ENCODE results near the gene TRMT61A. TPM values are rescaled to one million over a fixed set of nuclear protein-coding genes. Genes with fewer than 3 reads are reported as not detected.

Gene TRMT61A
- total and polyA plus RNA-seq, 10 of the 15 experiments (the other 5 are each of a cell fraction or from before 2014, with no cell fraction given): 0.11 to 21.9 (median 11.4) TPM

DNA sequence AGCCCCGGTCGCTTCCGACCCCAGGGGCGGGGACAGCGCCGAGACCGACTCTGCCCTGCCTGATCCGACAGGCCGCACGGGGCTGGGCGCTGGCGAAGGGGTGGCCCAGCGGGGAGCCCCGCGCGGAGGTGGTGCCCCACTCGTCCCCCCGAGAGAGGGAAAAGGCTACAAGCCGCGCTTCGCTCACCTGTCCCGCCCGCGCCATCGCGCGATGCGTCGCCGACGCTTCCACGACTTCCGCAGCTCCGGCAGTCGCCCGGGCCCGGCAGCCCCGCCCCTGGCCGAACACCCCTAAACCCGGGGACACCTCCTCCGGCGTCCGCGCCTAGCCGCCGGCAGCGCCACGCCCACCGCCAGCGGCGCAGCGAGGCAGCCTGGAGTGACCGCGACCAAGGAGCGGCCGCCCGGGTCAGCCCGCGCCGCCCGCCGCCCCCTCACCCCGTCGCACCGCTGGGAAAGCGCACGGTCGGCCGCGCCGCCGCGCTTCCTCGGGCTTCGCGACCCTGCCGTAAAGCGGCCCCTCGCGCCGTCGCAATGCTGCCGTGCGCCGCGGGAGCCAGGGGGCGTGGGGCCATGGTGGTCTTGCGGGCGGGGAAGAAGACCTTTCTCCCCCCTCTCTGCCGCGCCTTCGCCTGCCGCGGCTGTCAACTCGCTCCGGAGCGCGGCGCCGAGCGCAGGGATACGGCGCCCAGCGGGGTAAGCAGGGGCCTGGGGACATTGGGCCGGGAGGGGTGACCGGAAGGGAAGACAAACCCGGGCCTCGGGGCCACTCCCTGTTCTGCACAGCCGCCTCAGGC, 33.6 kb downstream of the TRMT61A start, which contains the start of the genes BAG5 and COA8 (continued):
- peak; percentile 30; the same call in 1 of the 2 replicates for TF ChIP-seq SPI1 (IDR thresholded peaks at IDR 0.05; ENCODE audit: borderline replicate concordance, insufficient read depth, low read depth, low read length)
- TF ChIP-seq, protein P1, sequence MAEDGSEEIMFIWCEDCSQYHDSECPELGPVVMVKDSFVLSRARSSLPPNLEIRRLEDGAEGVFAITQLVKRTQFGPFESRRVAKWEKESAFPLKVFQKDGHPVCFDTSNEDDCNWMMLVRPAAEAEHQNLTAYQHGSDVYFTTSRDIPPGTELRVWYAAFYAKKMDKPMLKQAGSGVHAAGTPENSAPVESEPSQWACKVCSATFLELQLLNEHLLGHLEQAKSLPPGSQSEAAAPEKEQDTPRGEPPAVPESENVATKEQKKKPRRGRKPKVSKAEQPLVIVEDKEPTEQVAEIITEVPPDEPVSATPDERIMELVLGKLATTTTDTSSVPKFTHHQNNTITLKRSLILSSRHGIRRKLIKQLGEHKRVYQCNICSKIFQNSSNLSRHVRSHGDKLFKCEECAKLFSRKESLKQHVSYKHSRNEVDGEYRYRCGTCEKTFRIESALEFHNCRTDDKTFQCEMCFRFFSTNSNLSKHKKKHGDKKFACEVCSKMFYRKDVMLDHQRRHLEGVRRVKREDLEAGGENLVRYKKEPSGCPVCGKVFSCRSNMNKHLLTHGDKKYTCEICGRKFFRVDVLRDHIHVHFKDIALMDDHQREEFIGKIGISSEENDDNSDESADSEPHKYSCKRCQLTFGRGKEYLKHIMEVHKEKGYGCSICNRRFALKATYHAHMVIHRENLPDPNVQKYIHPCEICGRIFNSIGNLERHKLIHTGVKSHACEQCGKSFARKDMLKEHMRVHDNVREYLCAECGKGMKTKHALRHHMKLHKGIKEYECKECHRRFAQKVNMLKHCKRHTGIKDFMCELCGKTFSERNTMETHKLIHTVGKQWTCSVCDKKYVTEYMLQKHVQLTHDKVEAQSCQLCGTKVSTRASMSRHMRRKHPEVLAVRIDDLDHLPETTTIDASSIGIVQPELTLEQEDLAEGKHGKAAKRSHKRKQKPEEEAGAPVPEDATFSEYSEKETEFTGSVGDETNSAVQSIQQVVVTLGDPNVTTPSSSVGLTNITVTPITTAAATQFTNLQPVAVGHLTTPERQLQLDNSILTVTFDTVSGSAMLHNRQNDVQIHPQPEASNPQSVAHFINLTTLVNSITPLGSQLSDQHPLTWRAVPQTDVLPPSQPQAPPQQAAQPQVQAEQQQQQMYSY (CRISPR knock-in tag; IDR thresholded peaks at IDR 0.05): no peak
- peak; percentile 94 for TF ChIP-seq POLR2A (IDR thresholded peaks at IDR 0.05; ENCODE audit: low read depth, low read length)
- TF ChIP-seq ZNF207 (IDR thresholded peaks at IDR 0.05; ENCODE audit: borderline replicate concordance): peak; percentile 82; the same call in 1 of the 2 replicates
- TF ChIP-seq, protein P2, sequence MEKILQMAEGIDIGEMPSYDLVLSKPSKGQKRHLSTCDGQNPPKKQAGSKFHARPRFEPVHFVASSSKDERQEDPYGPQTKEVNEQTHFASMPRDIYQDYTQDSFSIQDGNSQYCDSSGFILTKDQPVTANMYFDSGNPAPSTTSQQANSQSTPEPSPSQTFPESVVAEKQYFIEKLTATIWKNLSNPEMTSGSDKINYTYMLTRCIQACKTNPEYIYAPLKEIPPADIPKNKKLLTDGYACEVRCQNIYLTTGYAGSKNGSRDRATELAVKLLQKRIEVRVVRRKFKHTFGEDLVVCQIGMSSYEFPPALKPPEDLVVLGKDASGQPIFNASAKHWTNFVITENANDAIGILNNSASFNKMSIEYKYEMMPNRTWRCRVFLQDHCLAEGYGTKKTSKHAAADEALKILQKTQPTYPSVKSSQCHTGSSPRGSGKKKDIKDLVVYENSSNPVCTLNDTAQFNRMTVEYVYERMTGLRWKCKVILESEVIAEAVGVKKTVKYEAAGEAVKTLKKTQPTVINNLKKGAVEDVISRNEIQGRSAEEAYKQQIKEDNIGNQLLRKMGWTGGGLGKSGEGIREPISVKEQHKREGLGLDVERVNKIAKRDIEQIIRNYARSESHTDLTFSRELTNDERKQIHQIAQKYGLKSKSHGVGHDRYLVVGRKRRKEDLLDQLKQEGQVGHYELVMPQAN (conservative IDR thresholded peaks at IDR 0.05): peak; percentile 84
- TF ChIP-seq PAX5 (IDR thresholded peaks at IDR 0.05; ENCODE audit: borderline replicate concordance, low read depth, low read length): peak; percentile 88
- TF ChIP-seq RB1 (IDR thresholded peaks at IDR 0.05; ENCODE audit: borderline replicate concordance): 0 out of 2 replicates have a peak, but pooled peaks have one; percentile 87
- TF ChIP-seq DPF2 (IDR thresholded peaks at IDR 0.05): peak; percentile 89
- TF ChIP-seq IKZF1 (conservative IDR thresholded peaks at IDR 0.05): peak; percentile 99
- TF ChIP-seq ASH2L (IDR thresholded peaks at IDR 0.05; ENCODE audit: borderline replicate concordance, low read depth): peak; percentile 92
- no peak for TF ChIP-seq IKZF2 (IDR thresholded peaks at IDR 0.05)
- TF ChIP-seq, protein P3, sequence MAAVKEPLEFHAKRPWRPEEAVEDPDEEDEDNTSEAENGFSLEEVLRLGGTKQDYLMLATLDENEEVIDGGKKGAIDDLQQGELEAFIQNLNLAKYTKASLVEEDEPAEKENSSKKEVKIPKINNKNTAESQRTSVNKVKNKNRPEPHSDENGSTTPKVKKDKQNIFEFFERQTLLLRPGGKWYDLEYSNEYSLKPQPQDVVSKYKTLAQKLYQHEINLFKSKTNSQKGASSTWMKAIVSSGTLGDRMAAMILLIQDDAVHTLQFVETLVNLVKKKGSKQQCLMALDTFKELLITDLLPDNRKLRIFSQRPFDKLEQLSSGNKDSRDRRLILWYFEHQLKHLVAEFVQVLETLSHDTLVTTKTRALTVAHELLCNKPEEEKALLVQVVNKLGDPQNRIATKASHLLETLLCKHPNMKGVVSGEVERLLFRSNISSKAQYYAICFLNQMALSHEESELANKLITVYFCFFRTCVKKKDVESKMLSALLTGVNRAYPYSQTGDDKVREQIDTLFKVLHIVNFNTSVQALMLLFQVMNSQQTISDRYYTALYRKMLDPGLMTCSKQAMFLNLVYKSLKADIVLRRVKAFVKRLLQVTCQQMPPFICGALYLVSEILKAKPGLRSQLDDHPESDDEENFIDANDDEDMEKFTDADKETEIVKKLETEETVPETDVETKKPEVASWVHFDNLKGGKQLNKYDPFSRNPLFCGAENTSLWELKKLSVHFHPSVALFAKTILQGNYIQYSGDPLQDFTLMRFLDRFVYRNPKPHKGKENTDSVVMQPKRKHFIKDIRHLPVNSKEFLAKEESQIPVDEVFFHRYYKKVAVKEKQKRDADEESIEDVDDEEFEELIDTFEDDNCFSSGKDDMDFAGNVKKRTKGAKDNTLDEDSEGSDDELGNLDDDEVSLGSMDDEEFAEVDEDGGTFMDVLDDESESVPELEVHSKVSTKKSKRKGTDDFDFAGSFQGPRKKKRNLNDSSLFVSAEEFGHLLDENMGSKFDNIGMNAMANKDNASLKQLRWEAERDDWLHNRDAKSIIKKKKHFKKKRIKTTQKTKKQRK (IDR thresholded peaks at IDR 0.05; ENCODE audit: low read depth, low read length): no peak
- TF ChIP-seq NFXL1 (IDR thresholded peaks at IDR 0.05; ENCODE audit: borderline replicate concordance): peak; percentile 94
- 0 out of 4 replicates have a peak, but pooled peaks of 1 of the 2 experiments have one; percentile 36 for TF ChIP-seq SRF (IDR thresholded peaks at IDR 0.05; ENCODE audit: low read depth in 2 of 2, low read length in 2 of 2)
- peak; percentile 86; the same call in 1 of the 2 replicates for TF ChIP-seq BACH1 (IDR thresholded peaks at IDR 0.05; ENCODE audit: borderline replicate concordance)
- peak; percentile 60 for TF ChIP-seq SIX5 (IDR thresholded peaks at IDR 0.05; ENCODE audit: low read depth, low read length, severe bottlenecking)
- TF ChIP-seq, protein P4, sequence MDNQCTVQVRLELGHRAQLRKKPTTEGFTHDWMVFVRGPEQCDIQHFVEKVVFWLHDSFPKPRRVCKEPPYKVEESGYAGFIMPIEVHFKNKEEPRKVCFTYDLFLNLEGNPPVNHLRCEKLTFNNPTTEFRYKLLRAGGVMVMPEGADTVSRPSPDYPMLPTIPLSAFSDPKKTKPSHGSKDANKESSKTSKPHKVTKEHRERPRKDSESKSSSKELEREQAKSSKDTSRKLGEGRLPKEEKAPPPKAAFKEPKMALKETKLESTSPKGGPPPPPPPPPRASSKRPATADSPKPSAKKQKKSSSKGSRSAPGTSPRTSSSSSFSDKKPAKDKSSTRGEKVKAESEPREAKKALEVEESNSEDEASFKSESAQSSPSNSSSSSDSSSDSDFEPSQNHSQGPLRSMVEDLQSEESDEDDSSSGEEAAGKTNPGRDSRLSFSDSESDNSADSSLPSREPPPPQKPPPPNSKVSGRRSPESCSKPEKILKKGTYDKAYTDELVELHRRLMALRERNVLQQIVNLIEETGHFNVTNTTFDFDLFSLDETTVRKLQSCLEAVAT (IDR thresholded peaks at IDR 0.05): no peak
- TF ChIP-seq SP1 (IDR thresholded peaks at IDR 0.05; ENCODE audit: low read depth, low read length): peak; percentile 43
- TF ChIP-seq TCF12 (IDR thresholded peaks at IDR 0.05; ENCODE audit: low read depth, low read length): peak; percentile 11; the same call in 1 of the 2 replicates
